OCI-LY1 (cell line): Measurements from ENCODE around the gene E2F3.

Experiments
- EZH2 ChIP-seq: fragments of 200-600 bp; sonication (generic), shearing (Covaris generic); IDR thresholded peaks from 2 replicates; pipeline ENCODE4 v1.8.0; 2017; ENCODE audit warnings: borderline replicate concordance, mixed run types, mild to moderate bottlenecking, antibody characterized with exemption, low read length, moderate library complexity, mixed read lengths
- TF ChIP-seq, protein P1 (sequence below): fragments of 200-600 bp; sonication (generic), shearing (Covaris generic); IDR thresholded peaks from 2 replicates; pipeline ENCODE4 v1.5.1; 2017; ENCODE audit warnings: mild to moderate bottlenecking, antibody characterized with exemption, low read length, moderate library complexity, mixed read lengths

DNA sequence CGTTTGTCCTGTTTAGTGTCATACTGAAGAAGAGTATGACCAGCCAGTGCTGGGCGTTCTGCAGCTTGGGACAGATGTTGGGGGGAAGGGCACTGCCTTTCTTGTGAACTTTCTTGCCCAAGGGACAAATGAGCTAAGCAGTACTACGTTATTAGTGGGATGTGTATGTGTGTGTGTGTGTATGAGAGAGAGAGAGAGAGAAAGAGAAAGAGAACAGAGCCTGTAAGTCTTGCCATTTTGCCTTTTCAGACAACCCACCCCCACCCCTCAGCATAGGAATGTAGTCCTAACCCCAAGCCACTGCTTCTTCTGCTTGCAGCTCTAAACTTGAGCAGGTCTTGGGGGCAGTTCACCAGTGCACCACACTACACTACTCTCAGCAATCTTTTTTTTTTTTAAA is 45.5 kb downstream of the E2F3 start:
- TF ChIP-seq, protein P1, sequence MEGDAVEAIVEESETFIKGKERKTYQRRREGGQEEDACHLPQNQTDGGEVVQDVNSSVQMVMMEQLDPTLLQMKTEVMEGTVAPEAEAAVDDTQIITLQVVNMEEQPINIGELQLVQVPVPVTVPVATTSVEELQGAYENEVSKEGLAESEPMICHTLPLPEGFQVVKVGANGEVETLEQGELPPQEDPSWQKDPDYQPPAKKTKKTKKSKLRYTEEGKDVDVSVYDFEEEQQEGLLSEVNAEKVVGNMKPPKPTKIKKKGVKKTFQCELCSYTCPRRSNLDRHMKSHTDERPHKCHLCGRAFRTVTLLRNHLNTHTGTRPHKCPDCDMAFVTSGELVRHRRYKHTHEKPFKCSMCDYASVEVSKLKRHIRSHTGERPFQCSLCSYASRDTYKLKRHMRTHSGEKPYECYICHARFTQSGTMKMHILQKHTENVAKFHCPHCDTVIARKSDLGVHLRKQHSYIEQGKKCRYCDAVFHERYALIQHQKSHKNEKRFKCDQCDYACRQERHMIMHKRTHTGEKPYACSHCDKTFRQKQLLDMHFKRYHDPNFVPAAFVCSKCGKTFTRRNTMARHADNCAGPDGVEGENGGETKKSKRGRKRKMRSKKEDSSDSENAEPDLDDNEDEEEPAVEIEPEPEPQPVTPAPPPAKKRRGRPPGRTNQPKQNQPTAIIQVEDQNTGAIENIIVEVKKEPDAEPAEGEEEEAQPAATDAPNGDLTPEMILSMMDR = no peak
- TF ChIP-seq EZH2 = no peak
